Sigmoid colon (tissue), 7 donors: ENCODE measurements around the gene HSD17B10. TPM values are rescaled to one million over a fixed set of nuclear protein-coding genes. Genes with fewer than 3 reads are reported as not detected.

Source experiments
- DNase-seq: peaks from one replicate; pipeline ENCODE4 v3.0.0-alpha.2; 2019
- H3K27ac ChIP-seq, 4 donors: fragments of 200-600 bp; sonication (generic); one replicate each; pipeline ENCODE4 v1.5.1; 2016 to 2019; ENCODE audit warnings: mild to moderate bottlenecking in 1 of 4
- H3K27me3 ChIP-seq, 3 donors: fragments of 200-600 bp; sonication (generic); one replicate each; pipeline ENCODE4 v1.5.1; 2019; ENCODE audit warnings: mild to moderate bottlenecking in 1 of 3
- H3K36me3 ChIP-seq, 4 donors: fragments of 200-600 bp; sonication (generic); one replicate each; pipeline ENCODE4 v1.5.1; 2016 to 2019
- H3K4me1 ChIP-seq, 4 donors: fragments of 200-600 bp; sonication (generic); one replicate each; pipeline ENCODE4 v1.5.1; 2017 to 2019
- H3K4me3 ChIP-seq, 4 donors: fragments of 200-600 bp; sonication (generic); one replicate each; pipeline ENCODE4 v1.5.1; 2017 to 2019; ENCODE audit warnings: mild to moderate bottlenecking in 2 of 4, moderate library complexity in 1 of 4
- H3K9me3 ChIP-seq, 4 donors: fragments of 200-600 bp in 3 of 4; sonication (generic) in 3 of 4; one replicate each; pipeline versions ENCODE4 v1.5.1 to v1.6.1; 2013 to 2019
- EP300 ChIP-seq, 4 donors: sonication (generic); formaldehyde crosslinking; IDR thresholded peaks; one replicate each; pipeline ENCODE4 v1.6.1; 2017; ENCODE audit warnings: antibody characterized with exemption in 4 of 4
- POLR2A ChIP-seq, 2 donors: fragments of 450-650 bp; IDR thresholded peaks; one replicate each; pipeline ENCODE4 v1.6.1; 2016; ENCODE audit warnings: antibody characterized with exemption in 2 of 2, mild to moderate bottlenecking in 2 of 2, moderate library complexity in 2 of 2
- POLR2AphosphoS5 ChIP-seq, 4 donors: sonication (generic); formaldehyde crosslinking; IDR thresholded peaks; one replicate each; pipeline ENCODE4 v1.6.1; 2017; ENCODE audit warnings: antibody characterized with exemption in 4 of 4
- WGBS, 2 donors: extraction: QIAGEN DNeasy Blood & Tissue Kit; methylation state at CpG; one replicate each; pipeline ENCODE4 v1.1.7; 2013; 5-methylcytosine and 5-hydroxymethylcytosine counted together
- intact Hi-C: fragments of 100-400 bp; cut with DNase I; formaldehyde crosslinking; loops from one replicate; pipeline ENCODE4 v1.15.1; 2023
- polyA plus RNA-seq, 3 donors: library from polyadenylated mRNA; stranded (reverse); fragments of 200-250 nt; gene quantifications; one replicate each; pipeline ENCODE4 v1.2.3, GENCODE V29; 2013
- total RNA-seq, 4 donors: library from RNA; depleted of rRNA; stranded (reverse); fragments of >200 nt; gene quantifications; one replicate each; pipeline ENCODE4 v1.1.0, GENCODE V29; 2016
- TF ChIP-seq, protein P1 (sequence below), 4 experiments: fragments of 450-650 bp in 3 of 4; fragments of 200-600 bp in 1 of 4; IDR thresholded peaks; one replicate each; pipeline ENCODE4 v1.5.1; 2016 to 2019; ENCODE audit warnings: antibody characterized with exemption in 4 of 4, mild to moderate bottlenecking in 3 of 4, moderate library complexity in 2 of 4
- donor health status: healthy with polysubstance abuse.
- donor health status: Bipolar disorder and iron deficiency.
- donor health status: healthy.

Gene HSD17B10
- total and polyA plus RNA-seq, 7 donors, result 44.6 to 102 (median 67.4) TPM

DNA sequence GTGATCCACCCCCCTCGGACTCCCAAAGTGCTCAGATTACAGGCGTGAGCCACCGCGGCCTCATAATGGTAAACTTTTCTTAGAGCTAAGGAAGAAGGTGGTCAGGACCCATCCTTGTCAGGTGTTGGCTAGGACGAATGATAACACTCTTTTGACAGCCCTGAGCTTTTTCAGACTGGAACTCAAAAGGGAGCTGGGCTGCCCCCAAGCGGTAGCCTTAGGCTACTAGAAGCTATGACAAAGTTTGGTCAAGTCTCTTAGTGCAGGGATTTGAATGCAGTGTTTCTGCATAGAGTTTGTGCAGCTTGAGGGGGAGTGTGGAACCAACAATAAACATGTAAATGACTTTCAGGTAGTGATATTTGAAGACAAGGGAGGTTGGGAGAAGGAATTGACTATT is 11.8 kb upstream of the HSD17B10 start:
- Histone ChIP-seq H3K4me1 (peaks cover 0 to 13% (median 2%) of the 10 kb centered on the region in 4 donors), H3K9me3 (no peaks in the 10 kb centered on the region), H3K27ac (no peak overlapping the region), H3K4me3 (no peak overlapping the region), H3K27me3 (no peaks in the 10 kb centered on the region), H3K36me3 (no peaks in the 10 kb centered on the region)
- intact Hi-C loops, result no loop called here
- TF ChIP-seq POLR2AphosphoS5 (IDR thresholded peaks at IDR 0.05) (no peak), POLR2A (IDR thresholded peaks at IDR 0.05) (no peak), EP300 (IDR thresholded peaks at IDR 0.05) (no peak)
- TF ChIP-seq, protein P1, sequence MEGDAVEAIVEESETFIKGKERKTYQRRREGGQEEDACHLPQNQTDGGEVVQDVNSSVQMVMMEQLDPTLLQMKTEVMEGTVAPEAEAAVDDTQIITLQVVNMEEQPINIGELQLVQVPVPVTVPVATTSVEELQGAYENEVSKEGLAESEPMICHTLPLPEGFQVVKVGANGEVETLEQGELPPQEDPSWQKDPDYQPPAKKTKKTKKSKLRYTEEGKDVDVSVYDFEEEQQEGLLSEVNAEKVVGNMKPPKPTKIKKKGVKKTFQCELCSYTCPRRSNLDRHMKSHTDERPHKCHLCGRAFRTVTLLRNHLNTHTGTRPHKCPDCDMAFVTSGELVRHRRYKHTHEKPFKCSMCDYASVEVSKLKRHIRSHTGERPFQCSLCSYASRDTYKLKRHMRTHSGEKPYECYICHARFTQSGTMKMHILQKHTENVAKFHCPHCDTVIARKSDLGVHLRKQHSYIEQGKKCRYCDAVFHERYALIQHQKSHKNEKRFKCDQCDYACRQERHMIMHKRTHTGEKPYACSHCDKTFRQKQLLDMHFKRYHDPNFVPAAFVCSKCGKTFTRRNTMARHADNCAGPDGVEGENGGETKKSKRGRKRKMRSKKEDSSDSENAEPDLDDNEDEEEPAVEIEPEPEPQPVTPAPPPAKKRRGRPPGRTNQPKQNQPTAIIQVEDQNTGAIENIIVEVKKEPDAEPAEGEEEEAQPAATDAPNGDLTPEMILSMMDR (IDR thresholded peaks at IDR 0.05), result peak in 2 of 4 experiments; percentile 11 to 25
- DNase-seq, result no peak
- 18 to 22% methylated on average over 6 of the region's 6 CpGs for WGBS, 2 donors

GRCh38 chrX:53442322-53442631 is 8.1 kb upstream of the HSD17B10 start:
- Histone ChIP-seq H3K4me3 (peak overlapping the region in 2 of 4 donors; percentile 45 to 47), H3K9me3 (no peaks in the 10 kb centered on the region), H3K27me3 (no peaks in the 10 kb centered on the region), H3K27ac (peak overlapping the region in 3 of 4 donors; percentile 68 to 74 (median 70)), H3K36me3 (no peaks in the 10 kb centered on the region), H3K4me1 (peaks cover 0 to 18% (median 6%) of the 10 kb centered on the region in 4 donors)
- TF ChIP-seq, protein P1 (IDR thresholded peaks at IDR 0.05), result no peak
- no peak for TF ChIP-seq POLR2AphosphoS5 (IDR thresholded peaks at IDR 0.05)
- no peak for TF ChIP-seq POLR2A (IDR thresholded peaks at IDR 0.05)
- no peak for TF ChIP-seq EP300 (IDR thresholded peaks at IDR 0.05)
- DNase-seq, result no peak
- 53 to 74% methylated on average over 1 of the region's 1 CpG for WGBS, 2 donors
- intact Hi-C loops, result no loop called here

DNA sequence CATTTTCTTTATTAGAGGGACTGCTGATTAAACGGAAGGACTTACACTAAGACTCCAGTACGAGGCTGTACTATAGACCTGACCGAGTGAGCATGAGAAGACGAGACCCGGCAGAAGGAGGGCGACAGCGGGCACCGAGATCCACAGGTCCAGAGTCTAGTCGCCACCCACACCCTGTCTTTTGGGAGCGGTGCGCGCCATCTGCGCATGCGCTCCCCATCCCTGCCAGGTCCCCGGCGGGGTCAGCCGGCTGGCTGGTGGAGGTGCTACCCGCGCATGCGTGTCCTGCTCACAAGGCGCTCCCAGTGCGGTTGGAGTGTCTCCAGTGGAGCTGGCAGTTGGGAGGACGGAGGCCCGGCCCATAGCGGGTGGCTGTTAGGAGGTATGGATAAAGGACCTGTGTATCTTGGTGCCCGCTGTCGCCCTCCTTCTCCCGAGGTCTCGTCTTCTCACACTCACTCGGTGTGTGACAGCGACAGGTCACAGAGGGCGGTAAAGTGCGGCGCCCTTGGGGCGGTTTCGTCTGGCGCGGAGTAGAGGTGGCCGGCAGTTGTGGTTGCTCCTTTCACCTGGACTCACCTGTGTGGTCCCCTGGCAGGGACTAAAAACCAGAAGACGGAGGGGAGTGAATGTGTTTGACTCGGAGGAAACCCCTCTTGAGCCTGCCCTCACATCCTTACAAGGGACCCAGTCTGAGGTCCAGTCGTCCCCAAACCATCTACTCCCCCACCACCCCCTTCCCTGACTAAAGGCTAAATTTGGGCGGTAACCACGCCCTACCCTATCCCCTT is 7.6 kb upstream of the HSD17B10 start:
- no peaks in the 10 kb centered on the region for H3K36me3 ChIP-seq
- DNase-seq, result peak; percentile 91
- 4 to 6% methylated on average over 44 of the region's 44 CpGs for WGBS, 2 donors
- intact Hi-C loops, result no loop called here
- H3K27ac ChIP-seq, result peak overlapping the region; percentile 68 to 74 (median 71)
- no peaks in the 10 kb centered on the region for H3K27me3 ChIP-seq
- no peaks in the 10 kb centered on the region for H3K9me3 ChIP-seq
- TF ChIP-seq POLR2AphosphoS5 (IDR thresholded peaks at IDR 0.05) (peak in 2 of 4 donors; percentile 11 to 42), POLR2A (IDR thresholded peaks at IDR 0.05) (no peak)
- peaks cover 0 to 18% (median 6%) of the 10 kb centered on the region in 4 donors for H3K4me1 ChIP-seq
- peak overlapping the region; percentile 4 to 47 (median 42) for H3K4me3 ChIP-seq

- peak; percentile 92 for DNase-seq
- peak overlapping the region; percentile 68 to 74 (median 71) for H3K27ac ChIP-seq
- TF ChIP-seq, protein P1 (IDR thresholded peaks at IDR 0.05), result no peak
- TF ChIP-seq POLR2AphosphoS5 (IDR thresholded peaks at IDR 0.05), result peak; percentile 29 to 65 (median 53)
- no peaks in the 10 kb centered on the region for H3K9me3 ChIP-seq
- intact Hi-C loops, result no loop called here
- 3 to 14% methylated on average over 38 to 39 of the region's 39 CpGs for WGBS, 2 donors
- H3K4me1 ChIP-seq, result peaks cover 0 to 18% (median 6%) of the 10 kb centered on the region in 4 donors
- H3K4me3 ChIP-seq, result peak overlapping the region in 3 of 4 donors; percentile 39 to 47 (median 45)
- no peaks in the 10 kb centered on the region for H3K36me3 ChIP-seq
- H3K27me3 ChIP-seq, result no peaks in the 10 kb centered on the region
These were observed 6.7 kb upstream of the HSD17B10 start for GRCh38 chrX:53440621-53441517.

DNA sequence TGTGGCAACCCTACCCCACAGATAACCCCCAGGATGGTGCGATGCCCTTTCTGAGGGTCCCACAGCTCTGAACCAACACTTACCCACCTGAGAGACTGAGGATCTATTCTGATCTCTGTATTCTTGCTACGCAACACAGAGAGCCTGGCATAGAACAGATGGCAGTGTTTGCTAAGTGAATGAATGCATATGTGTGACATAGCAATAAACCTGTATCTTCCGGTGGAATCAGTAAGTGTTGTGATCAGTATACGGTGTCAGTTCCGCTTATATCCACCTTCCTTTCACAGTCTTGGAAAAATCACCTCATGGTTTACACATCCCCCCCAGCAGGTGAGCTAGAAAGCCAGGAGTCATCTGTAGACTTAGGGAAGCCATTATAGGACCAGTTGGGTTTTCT is 5.9 kb upstream of the HSD17B10 start:
- Histone ChIP-seq H3K9me3 (no peaks in the 10 kb centered on the region), H3K27me3 (no peaks in the 10 kb centered on the region), H3K36me3 (no peaks in the 10 kb centered on the region), H3K4me3 (peak overlapping the region in 3 of 4 donors; percentile 39 to 47 (median 45)), H3K4me1 (peaks cover 0 to 18% (median 6%) of the 10 kb centered on the region in 4 donors), H3K27ac (peak overlapping the region; percentile 68 to 74 (median 71))
- no peak for TF ChIP-seq EP300 (IDR thresholded peaks at IDR 0.05)
- TF ChIP-seq POLR2A (IDR thresholded peaks at IDR 0.05), result no peak
- no peak for TF ChIP-seq POLR2AphosphoS5 (IDR thresholded peaks at IDR 0.05)
- TF ChIP-seq, protein P1 (IDR thresholded peaks at IDR 0.05), result no peak
- intact Hi-C loops, result no loop called here
- 14 to 71% methylated on average over 5 of the region's 5 CpGs for WGBS, 2 donors
- DNase-seq, result no peak
